HG02970 (cell line): ENCODE results near the gene PI4KA.

Experiments
- ATAC-seq: cut with Tn5 transposase; IDR thresholded peaks from one replicate; pipeline ENCODE4 v1.9.1; 2021; ENCODE audit warnings: mild to moderate bottlenecking, moderate library complexity, moderate number of reproducible peaks; ENCODE audit not compliant: unreplicated experiment, low FRiP score

Gene PI4KA

GRCh38 chr22:20819471-20819870, 39.1 kb downstream of the PI4KA start:
- ATAC-seq, result no peak

- no peak for ATAC-seq
These were observed 40.1 kb downstream of the PI4KA start for GRCh38 chr22:20818471-20818870.

GRCh38 chr22:20816559-20816958, 42.1 kb downstream of the PI4KA start:
- no peak for ATAC-seq

- ATAC-seq, result no peak
These were observed 43.0 kb downstream of the PI4KA start for GRCh38 chr22:20815477-20816050.

GRCh38 chr22:20814221-20814808, 44.3 kb downstream of the PI4KA start:
- ATAC-seq, result no peak

DNA sequence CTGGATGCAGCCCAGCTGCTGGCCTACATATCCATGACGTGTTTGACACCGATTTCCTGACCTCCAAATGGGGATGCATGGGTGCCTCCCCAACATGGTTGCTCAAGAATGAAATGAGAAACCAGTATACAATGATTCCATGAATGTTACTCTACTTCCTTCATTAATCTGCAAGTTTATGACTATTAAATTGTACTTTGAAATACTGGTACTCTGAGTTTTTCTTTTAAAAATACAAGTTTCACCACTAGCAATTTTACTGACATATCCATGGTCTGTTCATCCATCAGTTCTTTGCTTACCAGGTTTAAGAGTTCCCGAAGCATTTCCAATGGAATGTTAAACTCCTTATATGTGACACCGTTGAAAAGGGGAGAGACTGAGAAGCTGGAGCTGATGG, 45.6 kb downstream of the PI4KA start:
- ATAC-seq, result no peak

DNA sequence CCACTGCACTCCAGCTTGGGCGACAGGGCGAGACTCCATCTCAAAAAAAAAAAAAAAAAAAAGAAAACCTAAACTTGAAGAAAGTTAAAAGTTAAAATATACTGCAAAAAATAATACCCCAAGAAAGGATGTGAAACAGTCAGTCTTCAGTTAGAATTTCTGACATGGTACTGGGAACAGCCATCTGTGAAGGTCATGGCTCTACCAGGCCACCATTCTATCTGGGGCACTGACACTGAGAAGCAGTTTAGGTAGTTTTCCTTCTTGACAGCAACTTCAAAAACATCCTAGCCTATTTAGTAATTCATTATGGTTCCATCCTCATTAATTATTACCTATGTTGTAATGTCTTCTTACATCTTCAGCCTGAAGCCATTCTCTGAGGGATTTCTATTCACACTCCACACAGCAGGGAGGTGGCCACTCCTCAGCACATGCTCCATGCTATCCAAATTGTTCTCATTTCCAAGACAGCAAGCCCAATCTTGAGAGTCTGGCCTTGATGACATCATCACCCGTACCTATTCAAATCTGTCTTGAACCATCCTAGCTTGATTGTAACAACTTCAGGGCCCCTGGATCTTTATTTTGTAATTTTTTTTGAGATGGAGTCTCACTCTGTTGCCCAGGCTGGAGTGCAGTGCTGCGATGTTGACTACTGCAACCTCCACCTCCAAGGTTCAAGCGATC, 46.5 kb downstream of the PI4KA start:
- no peak for ATAC-seq

DNA sequence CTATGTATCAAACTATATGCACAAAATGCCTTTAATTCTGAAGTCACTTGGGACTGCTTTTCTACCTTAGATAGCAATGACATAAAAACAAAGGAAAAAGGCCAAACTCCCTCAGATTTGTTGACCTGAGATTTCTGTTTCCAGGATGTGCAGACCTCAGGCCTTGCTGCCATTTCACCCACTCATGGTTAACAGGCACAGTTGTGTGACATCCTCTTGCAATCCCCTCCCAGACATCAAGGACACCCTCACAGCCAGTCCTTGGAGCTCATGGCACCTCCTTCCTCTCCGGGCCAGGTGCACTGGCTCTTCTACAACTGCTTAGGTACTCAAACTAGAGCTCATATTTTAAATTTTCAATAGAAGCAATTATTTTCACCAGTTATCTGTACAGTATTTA, 47.4 kb downstream of the PI4KA start:
- no peak for ATAC-seq

DNA sequence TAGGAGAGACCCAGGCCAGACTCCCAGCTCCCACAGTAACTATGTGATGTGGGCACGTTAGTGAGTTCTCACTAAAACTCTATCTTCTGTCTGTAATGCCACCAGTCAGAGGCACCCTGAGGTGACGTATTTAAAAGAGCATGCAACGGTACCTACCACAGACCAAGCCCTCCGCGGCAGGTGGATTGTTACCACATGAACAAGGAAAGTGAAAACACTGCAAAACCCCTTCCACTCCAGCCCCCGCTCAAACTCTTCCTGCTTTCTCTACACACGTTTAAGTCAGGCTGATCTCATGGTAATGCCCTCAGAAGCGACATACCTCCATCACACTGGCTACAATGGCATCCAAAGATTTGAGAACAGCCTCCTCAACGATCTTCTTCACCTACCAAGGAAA, 48.0 kb downstream of the PI4KA start:
- no peak for ATAC-seq

- no peak for ATAC-seq
These were observed 48.9 kb downstream of the PI4KA start for GRCh38 chr22:20809538-20810185.

GRCh38 chr22:20808844-20809243, 49.8 kb downstream of the PI4KA start:
- no peak for ATAC-seq

- no peak for ATAC-seq
These were observed 51.3 kb downstream of the PI4KA start for GRCh38 chr22:20807315-20807752.

GRCh38 chr22:20805972-20806471, 52.6 kb downstream of the PI4KA start:
- no peak for ATAC-seq

- no peak for ATAC-seq
These were observed 54.0 kb downstream of the PI4KA start for GRCh38 chr22:20804650-20805049.

GRCh38 chr22:20803696-20804324, 54.8 kb downstream of the PI4KA start:
- ATAC-seq, result no peak

- ATAC-seq, result no peak
These were observed 55.6 kb downstream of the PI4KA start for GRCh38 chr22:20802922-20803553.

DNA sequence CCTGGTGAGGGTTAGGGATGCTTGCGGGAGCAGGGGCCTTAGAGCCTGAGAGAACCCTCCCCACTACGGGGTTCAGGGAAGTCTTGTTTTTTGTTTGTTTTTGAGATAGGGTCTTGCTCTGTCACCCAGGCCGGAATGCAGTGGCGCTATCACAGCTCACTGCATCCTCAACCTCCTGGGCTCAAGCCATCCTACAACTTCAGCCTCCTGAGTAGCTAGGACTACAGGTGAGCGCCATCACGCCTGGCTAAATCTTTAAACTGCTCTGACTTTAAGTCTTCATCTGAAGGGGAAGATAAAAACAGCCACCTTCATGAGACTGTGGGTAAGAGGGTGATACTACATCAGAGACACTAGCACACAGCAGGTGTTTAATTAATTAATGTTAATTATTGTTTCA, 56.2 kb downstream of the PI4KA start:
- ATAC-seq, result no peak

DNA sequence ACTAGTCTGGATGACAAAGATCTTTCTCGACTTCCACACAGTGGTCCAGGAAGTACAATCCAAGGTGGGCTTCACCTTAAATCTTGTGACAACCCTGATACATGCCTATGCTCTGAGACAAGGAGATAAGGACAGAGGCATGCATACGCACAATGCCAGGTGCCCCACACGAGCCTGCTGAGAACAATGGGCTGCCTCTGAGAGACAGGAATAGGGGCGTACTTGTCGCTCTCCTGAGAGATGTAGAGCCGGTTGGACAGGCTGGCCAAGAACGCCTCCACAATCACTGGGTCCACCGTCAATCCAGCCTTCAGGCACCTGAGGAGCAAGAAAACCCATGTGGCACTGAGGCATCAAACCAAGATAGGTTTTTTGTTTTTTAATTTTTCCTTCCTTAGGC, 59.2 kb downstream of the PI4KA start:
- no peak for ATAC-seq

DNA sequence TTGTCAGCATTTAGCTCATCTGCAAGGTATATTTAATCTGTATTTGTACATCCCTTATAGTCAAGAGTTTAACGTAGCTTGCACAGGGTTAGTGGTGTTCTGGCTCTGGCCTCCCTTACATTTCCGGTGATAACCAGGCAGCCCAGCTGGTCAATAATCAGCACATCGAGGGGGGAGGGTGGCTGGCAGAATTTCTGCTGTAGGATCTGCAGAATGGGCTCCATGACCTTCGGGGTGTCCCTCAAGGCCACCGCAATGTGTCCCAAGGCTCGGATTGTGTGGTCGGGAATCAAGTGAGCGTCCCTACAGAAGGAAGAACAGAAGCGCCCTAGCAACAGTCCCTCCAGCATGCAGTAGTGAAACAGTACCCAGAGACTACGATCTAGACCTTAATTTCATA, 59.6 kb downstream of the PI4KA start:
- no peak for ATAC-seq

DNA sequence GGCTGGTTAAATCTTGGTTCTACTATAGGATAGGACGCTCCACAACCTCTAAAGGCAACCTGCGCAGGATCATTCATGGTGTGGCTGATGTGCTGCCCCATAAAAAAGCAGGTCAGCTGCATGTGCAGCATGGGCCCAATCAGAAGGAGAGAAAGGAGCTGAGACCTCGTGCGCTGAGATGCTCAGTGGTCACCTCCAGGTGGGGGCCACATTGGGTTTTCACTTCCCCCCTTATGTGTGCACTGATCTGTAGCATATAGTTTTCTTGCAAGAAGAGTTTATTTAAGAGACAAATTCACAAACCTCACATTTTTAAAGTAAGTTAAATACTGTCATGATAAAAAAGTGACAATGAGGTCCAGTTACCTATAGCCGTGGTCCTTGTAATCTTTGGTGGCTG, 60.4 kb downstream of the PI4KA start:
- no peak for ATAC-seq
